HG03469 (cell line): Measurements from ENCODE around the gene ADAMTS15.

Experiments
- ATAC-seq: cut with Tn5 transposase; IDR thresholded peaks from one replicate; pipeline ENCODE4 v1.9.1; 2021; ENCODE audit warnings: mild to moderate bottlenecking, moderate library complexity, moderate number of reproducible peaks; ENCODE audit not compliant: unreplicated experiment

Gene ADAMTS15

DNA sequence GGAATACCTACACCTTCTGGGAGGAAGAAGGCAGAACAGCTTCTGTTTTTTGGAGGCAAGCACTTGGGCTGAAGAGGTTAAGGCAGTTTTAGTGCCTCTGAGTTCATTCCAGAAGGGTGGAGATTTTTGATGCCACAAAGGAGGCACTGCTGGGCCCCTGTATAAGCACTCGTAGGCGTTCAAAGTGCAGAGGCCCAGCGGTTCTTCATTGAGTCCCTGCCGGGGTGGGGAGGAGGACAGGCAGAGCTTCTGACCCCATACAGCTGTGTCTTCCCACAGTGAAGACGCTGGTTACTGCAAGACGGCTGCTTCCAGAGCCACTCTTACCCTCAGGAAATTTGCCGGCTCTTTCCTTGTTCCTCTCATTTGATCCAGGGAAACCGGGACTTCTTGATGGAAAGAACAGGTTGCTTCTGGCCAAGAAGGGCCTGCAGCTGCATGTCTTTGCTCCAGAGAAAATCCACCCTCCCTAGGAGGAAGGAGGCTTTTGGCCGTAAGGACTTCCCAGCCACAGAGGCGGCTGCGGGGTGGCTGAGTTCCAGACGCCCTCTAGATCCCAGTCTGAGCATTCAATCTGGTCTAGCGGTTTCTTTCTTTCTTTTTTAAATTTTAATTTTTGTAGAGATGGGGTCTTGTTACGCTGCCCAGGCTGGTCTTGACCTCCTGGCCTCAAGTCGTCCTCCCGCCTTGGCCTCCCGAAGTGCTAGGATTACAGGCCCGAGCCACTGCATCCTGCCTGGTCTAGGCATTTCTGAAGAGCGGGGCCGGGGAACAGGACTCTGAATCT is 9.4 kb downstream of the ADAMTS15 start:
- ATAC-seq, result no peak

DNA sequence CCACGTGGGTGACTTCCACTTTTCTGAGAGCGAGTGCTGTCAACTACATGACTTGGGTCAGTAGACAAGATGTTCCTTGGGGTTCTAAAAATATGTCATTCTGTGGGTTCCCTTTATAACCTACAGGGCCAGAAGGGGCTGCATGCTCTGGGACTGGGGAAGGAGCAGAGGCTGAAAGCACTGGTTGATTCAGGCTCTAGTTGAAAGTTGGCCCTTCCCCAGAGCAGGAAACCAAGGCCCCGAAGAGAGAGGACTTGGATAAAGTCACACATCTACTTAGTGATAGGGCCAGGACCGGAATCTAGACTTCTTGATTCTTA is 9.9 kb downstream of the ADAMTS15 start:
- ATAC-seq, result no peak

DNA sequence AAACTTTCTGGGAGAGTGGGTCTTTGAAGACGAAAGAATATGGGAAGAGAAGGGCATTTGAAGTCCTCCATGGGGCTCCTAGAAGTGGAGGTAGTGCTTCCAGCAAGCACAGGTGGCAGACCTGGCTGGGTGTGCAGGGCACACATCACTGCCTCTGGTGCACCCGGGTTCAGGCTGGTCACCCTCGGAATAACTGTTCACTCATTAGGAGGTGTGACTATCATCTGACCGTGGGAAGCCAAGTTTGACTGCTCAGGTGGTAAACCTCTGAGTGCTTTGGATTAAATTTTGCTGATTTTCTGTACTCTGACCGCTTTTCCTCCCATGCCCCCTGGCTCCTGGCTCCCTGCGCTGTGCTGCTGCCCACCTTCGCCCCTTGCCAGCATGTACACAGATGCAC is 11.1 kb downstream of the ADAMTS15 start:
- no peak for ATAC-seq

DNA sequence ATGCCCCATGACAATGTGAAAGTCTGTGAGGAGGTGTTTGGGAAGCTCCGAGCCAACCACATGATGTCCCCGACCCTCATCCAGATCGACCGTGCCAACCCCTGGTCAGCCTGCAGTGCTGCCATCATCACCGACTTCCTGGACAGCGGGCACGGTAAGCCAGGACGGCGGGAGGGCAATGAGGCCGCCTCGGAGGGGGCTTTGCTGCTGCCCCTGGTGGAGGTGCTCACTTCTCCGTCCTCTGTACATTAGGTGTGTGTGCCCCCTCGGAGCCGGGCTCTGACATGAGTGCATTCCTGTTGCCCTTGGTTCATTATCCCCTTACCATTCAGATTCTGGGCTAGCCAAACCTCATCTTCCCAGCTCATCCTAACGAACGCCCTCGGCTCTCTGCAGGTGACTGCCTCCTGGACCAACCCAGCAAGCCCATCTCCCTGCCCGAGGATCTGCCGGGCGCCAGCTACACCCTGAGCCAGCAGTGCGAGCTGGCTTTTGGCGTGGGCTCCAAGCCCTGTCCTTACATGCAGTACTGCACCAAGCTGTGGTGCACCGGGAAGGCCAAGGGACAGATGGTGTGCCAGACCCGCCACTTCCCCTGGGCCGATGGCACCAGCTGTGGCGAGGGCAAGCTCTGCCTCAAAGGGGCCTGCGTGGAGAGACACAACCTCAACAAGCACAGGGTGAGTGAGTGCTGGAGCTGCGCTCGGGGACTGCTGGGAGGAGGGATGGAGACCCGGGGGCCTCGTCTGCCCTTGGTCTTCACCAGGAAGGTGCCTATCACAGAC is 13.8 kb downstream of the ADAMTS15 start:
- no peak for ATAC-seq

DNA sequence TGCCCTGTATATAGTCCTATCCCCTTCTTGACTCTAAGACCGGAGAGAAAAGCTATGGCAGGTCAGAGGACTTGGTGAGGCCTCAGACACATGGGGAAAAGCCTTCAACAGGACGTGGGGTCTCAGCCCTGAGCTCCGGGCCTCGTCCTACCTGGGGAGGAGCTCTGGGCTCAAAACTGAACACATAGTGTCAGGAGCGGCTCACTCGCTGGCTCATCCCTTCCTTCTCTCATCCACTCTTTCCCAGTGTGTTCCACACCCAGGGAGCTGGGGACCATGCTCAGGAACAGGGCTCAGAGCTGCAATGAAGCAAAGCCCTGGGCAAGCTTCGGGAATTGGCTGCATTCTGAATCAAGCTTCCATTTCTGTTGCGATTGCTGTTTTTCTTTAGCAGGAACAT is 14.5 kb downstream of the ADAMTS15 start:
- no peak for ATAC-seq

DNA sequence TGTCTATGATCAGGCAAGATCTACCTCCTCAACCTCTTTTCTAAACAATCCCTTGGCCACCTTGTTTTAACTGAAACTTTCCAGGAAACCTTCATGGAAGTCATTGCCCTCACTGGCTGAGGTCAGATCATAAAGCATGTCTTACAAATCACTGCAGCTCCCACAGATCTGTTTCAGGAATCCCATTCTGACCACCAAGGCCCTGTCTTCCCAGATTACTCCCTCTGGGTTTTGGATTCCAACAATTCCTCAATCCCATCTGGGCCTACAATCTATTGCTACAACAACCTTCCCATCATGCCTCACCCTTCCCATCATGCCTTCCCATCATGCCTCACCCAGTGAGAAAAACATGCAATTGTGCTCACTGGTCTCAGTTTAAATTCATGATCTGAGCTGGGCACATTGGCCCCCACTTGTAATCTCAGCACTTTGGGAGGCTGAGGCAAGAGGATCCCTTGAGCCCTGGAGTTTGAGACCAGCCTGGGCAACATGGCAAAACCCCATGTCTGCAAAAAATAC is 15.9 kb downstream of the ADAMTS15 start:
- no peak for ATAC-seq

DNA sequence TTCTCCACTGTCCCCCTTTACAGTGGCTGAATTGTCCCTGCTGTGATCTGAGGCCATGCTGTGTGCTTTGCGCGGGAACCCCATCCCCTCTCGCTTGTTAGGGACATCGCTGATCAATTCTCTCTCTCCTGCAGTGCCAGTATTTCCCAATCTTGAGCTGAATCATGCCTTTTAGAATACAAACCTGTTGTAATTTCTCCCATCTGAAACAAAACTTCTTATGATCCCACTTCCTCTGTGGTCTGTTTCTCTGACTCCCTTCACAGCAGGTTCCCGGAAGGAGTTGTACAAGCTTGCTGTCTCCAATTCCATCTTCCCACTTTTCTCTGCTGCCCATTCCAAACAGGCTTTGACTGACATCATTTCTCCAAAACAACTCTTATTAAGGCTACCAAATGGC is 16.8 kb downstream of the ADAMTS15 start:
- no peak for ATAC-seq

DNA sequence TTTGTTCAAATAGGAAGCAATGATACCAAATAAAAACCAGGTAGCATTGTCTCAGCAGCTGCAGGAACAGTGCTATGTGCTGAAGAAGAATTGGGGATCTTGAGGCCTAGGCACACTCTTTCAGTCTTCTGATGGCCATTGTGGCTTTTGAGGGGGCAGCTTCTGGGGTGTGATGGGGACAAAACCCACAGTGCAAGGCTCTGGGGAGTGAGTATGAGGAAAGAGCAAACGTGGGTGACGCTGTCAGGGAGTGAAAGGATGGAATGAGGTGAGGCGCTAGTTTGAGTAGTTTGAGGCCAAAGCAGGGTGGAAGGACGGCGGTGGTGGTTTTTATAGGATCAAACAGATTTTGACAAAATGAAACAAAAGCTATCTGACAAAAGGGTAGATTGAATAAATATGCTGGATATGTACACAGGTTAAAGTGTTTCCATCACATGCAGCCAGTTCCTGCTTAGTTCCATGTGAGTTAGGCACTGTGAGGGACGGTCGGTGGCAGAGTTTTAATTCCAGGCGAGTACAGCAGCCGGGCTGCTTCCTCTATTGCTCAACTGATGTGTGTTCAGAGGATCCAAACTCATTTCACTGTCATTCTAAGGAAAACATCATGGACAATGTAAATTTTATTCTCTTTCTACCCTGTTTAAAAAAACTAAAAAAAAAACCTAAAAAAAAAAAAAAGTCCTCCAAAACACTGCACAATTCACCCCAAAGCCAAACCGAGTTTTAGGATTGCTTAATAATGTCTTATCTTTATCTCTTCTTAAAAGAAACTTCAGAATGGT is 18.9 kb downstream of the ADAMTS15 start:
- ATAC-seq, result no peak

DNA sequence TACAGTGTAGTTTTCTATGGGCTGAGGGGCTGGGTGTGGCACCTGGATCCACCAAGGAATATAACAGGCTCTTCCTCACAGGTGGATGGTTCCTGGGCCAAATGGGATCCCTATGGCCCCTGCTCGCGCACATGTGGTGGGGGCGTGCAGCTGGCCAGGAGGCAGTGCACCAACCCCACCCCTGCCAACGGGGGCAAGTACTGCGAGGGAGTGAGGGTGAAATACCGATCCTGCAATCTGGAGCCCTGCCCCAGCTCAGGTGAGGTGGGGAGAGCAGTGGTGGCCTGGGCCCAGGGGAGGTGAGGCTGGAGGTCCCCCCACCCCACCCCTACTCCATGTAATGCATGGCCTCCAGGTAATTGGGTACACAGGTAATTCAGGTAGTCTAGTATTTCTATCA is 20.7 kb downstream of the ADAMTS15 start:
- no peak for ATAC-seq

DNA sequence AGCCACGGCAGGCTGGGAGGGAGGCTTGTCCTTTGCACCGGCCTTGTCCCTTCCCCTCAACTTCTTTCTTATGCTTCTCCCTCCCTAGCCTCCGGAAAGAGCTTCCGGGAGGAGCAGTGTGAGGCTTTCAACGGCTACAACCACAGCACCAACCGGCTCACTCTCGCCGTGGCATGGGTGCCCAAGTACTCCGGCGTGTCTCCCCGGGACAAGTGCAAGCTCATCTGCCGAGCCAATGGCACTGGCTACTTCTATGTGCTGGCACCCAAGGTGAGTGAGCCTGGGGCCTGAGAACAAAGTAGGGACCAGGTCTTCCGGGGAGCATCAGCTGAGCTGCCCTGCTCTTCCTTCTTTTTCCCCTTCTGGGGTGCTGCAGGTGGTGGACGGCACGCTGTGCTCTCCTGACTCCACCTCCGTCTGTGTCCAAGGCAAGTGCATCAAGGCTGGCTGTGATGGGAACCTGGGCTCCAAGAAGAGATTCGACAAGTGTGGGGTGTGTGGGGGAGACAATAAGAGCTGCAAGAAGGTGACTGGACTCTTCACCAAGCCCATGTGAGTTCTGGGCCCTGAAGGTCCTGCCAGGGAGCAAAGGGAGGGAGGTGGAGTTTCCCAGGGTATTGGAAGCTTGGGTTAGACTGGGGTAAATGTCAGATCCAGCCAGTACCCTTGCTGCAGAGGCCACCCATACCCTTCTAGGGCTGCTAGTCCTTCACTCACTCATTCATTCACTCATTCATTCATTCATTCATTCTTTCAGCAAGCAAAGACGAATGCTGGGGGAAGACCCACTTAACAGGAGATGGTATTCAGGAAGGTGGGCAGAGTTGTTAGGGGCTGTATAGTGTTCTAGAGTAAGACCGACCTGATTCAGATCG is 22.6 kb downstream of the ADAMTS15 start:
- ATAC-seq, result no peak

DNA sequence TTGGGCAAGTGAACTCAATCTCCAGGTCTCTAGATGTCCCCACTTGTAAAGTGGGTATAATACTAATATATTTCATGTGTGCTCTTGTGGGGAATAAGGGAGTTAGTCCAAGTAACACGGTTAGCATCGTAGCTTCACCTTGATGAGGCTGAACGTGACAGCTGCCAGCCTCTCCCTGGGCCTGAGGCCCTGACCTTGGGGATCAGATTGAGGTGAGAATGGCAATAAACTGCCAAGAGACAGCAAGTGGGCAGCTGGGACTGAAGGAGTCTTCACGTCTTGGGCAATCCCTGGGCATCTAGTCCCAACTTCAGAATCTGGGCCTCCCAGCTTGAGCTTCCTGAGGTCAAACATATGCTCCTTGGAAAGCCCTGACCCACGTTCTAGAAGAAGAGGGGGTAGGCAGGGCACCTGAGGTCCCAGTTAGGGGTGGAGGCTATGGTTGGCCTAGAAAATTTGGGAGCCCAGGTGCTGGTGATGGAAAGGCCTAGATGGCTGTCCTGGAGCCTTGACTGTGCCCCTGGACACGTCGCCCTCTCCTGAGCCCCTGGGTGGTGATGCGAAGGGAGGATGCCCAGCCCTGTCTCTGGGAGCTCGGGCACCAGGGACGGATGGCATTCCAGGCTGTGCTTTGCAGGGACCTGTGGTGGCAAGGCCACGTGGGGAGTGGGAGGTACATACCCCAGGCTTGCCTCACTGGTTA is 23.4 kb downstream of the ADAMTS15 start:
- ATAC-seq, result no peak

DNA sequence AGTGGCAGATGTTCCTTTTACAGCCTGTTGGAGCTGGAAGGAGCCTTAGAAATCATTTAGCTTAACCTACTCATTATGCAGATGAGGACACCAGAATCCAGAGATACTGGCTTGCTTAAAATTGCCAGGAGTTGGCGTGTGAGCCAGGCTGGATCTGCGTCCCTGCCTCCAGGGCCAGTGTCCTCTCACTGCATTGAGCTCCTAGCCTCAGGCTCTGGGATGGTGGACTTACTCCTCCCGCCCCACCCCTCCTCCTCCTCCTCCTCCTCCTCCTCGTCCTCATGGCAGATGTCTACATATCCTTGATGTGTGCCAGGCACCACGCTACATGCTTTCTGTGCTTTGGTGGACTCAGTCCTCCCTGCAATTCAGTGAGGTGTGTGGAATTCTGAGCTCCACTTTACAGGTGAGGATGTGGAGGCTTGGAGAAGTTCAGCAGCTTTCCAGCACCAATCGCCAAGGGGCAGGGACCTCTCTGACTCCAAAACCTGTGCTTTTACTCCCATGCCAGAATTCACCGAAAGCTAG is 24.1 kb downstream of the ADAMTS15 start:
- ATAC-seq, result no peak

DNA sequence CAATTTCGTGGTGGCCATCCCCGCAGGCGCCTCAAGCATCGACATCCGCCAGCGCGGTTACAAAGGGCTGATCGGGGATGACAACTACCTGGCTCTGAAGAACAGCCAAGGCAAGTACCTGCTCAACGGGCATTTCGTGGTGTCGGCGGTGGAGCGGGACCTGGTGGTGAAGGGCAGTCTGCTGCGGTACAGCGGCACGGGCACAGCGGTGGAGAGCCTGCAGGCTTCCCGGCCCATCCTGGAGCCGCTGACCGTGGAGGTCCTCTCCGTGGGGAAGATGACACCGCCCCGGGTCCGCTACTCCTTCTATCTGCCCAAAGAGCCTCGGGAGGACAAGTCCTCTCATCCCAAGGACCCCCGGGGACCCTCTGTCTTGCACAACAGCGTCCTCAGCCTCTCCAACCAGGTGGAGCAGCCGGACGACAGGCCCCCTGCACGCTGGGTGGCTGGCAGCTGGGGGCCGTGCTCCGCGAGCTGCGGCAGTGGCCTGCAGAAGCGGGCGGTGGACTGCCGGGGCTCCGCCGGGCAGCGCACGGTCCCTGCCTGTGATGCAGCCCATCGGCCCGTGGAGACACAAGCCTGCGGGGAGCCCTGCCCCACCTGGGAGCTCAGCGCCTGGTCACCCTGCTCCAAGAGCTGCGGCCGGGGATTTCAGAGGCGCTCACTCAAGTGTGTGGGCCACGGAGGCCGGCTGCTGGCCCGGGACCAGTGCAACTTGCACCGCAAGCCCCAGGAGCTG is 24.8 kb downstream of the ADAMTS15 start:
- no peak for ATAC-seq

DNA sequence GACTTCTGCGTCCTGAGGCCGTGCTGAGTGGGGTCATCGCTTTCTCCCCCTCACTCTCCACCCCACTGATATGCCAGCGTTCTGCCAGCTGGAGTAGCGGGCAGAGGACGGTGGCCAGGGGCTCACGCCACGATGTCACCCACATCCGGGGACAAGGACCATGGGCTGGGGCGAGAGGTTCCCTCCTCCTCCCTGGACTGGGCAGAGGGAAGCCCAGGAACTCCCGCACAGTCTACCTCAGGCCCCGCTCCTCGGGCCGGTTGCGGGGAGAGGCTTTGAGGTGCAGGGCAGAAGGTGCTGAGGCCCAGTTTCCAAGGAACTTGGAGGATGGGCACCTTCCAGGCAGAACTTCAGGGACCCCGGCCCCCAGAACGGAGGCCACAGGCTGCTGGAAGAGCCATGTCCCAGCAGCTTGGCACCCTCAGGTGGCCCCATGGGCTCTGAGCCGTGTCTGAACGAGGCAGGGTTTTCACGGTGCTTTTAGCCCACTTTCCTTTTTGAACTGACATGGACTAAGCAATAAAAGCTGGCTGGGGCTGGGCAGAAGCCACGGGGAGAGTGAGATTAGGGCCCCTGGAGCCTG is 25.4 kb downstream of the ADAMTS15 start:
- no peak for ATAC-seq

DNA sequence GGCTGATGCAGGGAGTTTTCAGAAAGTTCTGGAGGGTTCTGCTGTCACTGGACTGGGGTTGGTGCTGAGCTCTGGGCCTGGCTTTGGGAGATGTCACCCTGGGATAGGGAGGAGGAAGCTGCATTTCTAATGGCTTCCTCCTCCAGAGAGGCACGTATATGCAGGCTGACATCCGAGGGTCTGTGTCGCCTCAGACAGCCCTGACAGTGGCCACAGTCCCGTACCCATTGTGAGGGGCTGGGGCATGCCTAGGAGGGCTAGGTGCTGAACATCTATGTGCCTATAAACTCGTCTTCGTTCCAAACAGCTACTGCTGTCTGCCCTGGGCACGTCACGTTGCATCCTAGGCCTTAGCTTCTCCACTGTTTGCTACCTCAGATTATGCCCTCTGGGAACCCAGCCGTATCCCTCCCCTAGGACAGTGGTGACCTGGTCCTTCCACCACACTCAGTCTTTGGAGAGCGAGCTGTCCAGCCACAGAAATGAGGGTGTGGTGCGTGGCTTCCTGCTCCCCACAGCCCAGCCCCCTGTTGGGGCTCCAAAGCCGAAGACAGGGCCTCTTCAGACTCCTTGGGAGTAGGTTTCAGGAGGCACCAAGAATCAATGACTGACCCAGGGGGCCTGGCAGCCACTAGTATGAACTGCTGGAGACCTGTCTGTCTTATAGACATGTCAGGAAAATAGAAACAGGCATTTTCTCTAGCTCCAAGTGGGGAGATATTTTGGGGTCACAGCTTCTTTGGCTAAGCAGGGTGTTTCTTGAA is 26.4 kb downstream of the ADAMTS15 start:
- ATAC-seq, result no peak

DNA sequence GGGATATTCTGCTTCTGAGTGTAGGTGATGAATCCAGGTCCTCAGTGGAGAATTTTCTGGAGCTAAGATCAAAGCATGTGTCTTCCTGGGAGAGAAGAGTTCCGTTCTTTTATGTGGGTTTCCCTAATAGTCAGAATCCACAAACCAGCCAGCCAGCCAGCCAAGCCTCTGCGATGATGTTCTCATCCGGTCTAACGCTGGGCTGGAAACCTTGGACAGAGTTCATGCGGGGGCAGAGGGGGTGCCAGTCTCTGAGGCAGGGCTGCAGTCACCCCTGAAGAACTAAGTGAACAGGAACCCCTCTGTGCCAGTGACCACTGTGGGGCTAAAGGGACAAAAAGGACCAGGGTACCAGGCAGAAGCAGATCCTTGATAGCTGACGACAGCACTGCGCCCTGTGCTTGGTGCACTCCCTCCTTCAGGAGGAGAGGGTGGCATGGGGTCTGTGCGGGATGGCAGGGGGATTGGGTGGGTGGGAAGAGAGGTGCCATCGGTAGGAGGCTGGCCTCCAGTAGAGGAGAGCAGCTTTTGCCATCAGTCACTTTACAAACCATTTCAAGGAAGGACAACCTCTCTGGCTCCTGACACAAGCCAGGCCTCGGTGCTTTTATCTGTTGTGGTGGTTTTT is 27.1 kb downstream of the ADAMTS15 start:
- ATAC-seq, result no peak

DNA sequence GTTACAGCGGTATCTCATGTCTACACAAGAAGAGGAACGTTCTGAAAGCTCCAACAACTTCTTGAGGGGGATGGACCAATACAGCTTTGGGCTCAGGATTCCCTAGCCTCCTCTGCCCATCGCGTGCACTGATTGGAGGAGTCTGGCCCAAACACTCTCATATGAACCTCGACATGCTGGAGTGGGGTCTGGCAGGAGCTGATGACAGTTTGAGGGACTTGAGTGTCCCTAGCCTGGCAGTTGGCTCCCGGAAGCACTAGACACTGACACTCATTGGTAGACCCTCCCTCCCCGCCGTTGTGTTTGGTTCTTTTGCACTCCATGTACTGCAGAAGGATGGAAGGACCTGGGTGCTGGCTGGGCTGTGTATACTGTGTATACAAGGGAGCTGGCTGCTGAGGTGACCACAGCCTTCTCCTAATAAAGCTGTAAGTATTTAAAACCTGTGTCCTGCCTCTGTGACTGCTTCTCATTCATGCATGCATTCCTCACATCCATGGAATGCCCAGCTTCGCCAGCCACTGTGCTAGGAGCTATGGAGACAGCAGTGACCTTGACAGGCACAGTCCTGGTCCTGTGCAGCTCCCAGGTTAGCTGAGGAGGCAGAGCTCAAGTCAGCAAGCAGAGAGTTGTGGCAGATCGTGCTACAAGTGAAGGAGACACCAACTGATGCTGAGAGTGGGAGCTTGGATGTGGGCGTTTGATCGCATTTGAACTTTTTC is 27.9 kb downstream of the ADAMTS15 start:
- no peak for ATAC-seq
